ENCODE measurements around the gene PELI3.

PELI3 gene

DNA sequence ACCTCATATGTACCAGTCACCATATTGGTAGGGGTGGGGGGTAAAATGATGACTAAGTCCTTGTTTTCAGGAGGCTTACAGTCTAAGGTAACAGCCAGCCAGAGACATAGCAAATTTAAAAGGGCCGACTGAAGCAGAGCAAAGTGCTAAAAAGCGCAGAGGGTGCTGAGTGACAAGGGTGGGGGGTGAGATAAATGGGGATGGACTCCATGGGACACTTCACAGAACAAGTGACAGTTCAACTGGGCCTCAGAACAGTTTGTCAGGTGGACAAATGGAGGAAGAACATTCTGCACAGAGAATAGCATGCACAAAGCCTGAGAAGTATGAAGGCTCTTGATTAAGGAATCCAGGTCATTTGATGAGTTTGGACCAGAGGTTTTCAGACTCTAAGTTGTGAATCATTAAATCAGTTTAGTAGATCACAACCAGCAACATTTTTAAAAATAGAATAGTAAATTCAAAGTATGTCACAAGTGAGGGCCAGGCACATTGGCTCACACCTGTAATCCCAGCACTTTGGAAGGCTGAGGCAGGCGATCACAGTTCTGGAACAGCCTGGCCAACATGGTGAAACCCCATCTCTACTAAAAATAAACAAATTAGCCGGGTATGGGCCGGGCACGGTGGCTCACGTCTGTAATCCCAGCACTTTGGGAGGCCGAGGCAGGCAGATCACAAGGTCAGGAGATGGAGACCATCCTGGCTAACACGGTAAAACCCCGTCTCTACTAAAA lies 57.8 kb downstream of the PELI3 start:
- TF ChIP-seq, protein P1, sequence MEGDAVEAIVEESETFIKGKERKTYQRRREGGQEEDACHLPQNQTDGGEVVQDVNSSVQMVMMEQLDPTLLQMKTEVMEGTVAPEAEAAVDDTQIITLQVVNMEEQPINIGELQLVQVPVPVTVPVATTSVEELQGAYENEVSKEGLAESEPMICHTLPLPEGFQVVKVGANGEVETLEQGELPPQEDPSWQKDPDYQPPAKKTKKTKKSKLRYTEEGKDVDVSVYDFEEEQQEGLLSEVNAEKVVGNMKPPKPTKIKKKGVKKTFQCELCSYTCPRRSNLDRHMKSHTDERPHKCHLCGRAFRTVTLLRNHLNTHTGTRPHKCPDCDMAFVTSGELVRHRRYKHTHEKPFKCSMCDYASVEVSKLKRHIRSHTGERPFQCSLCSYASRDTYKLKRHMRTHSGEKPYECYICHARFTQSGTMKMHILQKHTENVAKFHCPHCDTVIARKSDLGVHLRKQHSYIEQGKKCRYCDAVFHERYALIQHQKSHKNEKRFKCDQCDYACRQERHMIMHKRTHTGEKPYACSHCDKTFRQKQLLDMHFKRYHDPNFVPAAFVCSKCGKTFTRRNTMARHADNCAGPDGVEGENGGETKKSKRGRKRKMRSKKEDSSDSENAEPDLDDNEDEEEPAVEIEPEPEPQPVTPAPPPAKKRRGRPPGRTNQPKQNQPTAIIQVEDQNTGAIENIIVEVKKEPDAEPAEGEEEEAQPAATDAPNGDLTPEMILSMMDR (conservative IDR thresholded peaks at IDR 0.05; ENCODE audit: low read length), result no peak
- TF ChIP-seq EZH2phosphoT487 (IDR thresholded peaks at IDR 0.05; ENCODE audit: borderline replicate concordance), result no peak
- H3K4me1 ChIP-seq (ENCODE audit: insufficient read depth, low read length, poor library complexity, severe bottlenecking), result no peaks in the 10 kb centered on the region
- no peak overlapping the region for H3K4me2 ChIP-seq (ENCODE audit: low read depth, low read length, poor library complexity, severe bottlenecking)
- no peaks in the 10 kb centered on the region for H3K9me3 ChIP-seq (ENCODE audit: insufficient read depth, low read depth, low read length)
- H3K9me2 ChIP-seq (replicated peaks; ENCODE audit: low read depth, low read length), result no peaks in the 10 kb centered on the region
- no peak overlapping the region for H3K9ac ChIP-seq (ENCODE audit: low read depth, low read length, poor library complexity, severe bottlenecking)
- no peaks in the 10 kb centered on the region for H4K20me1 ChIP-seq (ENCODE audit: insufficient read depth, low read length, poor library complexity, severe bottlenecking)
- H3K27me3 ChIP-seq (ENCODE audit: insufficient read depth, low read length, poor library complexity, severe bottlenecking), result no peaks in the 10 kb centered on the region
- no peaks in the 10 kb centered on the region for H3K36me3 ChIP-seq (ENCODE audit: insufficient read depth, low read length)
- no peaks in the 10 kb centered on the region for H3K79me2 ChIP-seq (ENCODE audit: insufficient read depth, low read length)
- H2AFZ ChIP-seq (ENCODE audit: low read length), result no peak overlapping the region
- H3F3A ChIP-seq (ENCODE audit: low read depth), result no peaks in the 10 kb centered on the region
- no peak overlapping the region for H3K4me3 ChIP-seq (ENCODE audit: low read length, poor library complexity, severe bottlenecking)

All from Loucy (cell line).